GM10266 (cell line): ENCODE measurements around the gene DDX60.
"Not testable (repeated sequence)": the region's sequence is repeated elsewhere in the genome, so short reads cannot be mapped to it uniquely, and the experiment has no call there.

ENCODE experiments used
- DNase-seq: peaks from one replicate; pipeline ENCODE4 v3.0.0; 2012; ENCODE audit errors: extremely low spot score
- CTCF ChIP-seq: IDR thresholded peaks from 2 replicates; pipeline ENCODE4 v1.5.1; 2012; ENCODE audit warnings: mild to moderate bottlenecking, low read depth; ENCODE audit not compliant: control insufficient read depth, insufficient read depth; ENCODE audit errors: missing control alignments

DDX60 gene

GRCh38 chr4:168353746-168354145 is 35.2 kb upstream of the DDX60 start:
- no peak for TF ChIP-seq CTCF
- no peak for DNase-seq

GRCh38 chr4:168337550-168337940 is 19.0 kb upstream of the DDX60 start:
- no peak for DNase-seq
- no peak for TF ChIP-seq CTCF

- TF ChIP-seq CTCF = no peak
- no peak for DNase-seq
Measured at GRCh38 chr4:168336837-168337549, 18.4 kb upstream of the DDX60 start.

GRCh38 chr4:168335621-168336020 is 17.1 kb upstream of the DDX60 start:
- DNase-seq = no peak
- no peak for TF ChIP-seq CTCF

- no peak for DNase-seq
- TF ChIP-seq CTCF = no peak
Measured at GRCh38 chr4:168334053-168334452, 15.5 kb upstream of the DDX60 start.

- not testable (repeated sequence) for DNase-seq
Measured at GRCh38 chr4:168330575-168330974, 12.0 kb upstream of the DDX60 start.

- no peak for TF ChIP-seq CTCF
- no peak for DNase-seq
Measured at GRCh38 chr4:168325591-168325990, 7.0 kb upstream of the DDX60 start.

GRCh38 chr4:168321006-168321405 is 2.5 kb upstream of the DDX60 start:
- no peak for DNase-seq
- TF ChIP-seq CTCF = no peak
